Coronary artery (tissue), 2 donors: ENCODE results near the gene ATP5F1D.

Experiments used
- DNase-seq: peaks from one replicate; pipeline ENCODE4 v3.0.0-alpha.2; 2017; ENCODE audit warnings: low spot score
- H3K27ac ChIP-seq, 2 donors: fragments of 200-600 bp; sonication (generic); one replicate each; pipeline ENCODE4 v1.5.1; 2016 to 2019
- H3K4me3 ChIP-seq: fragments of 200-600 bp; sonication (generic); 2 replicates; pipeline ENCODE4 v1.5.1; 2016; ENCODE audit warnings: mild to moderate bottlenecking, moderate library complexity
- CTCF ChIP-seq: fragments of 200-600 bp; sonication (generic); IDR thresholded peaks from one replicate; pipeline ENCODE4 v1.5.1; 2019; ENCODE audit warnings: antibody characterized with exemption

ATP5F1D gene

GRCh38 chr19:1210227-1210538 is 31.4 kb upstream of the ATP5F1D start:
- no peak overlapping the region for H3K4me3 ChIP-seq
- no peak for TF ChIP-seq CTCF
- H3K27ac ChIP-seq: no peak overlapping the region
- no peak for DNase-seq

GRCh38 chr19:1211494-1212234 is 29.9 kb upstream of the ATP5F1D start:
- peak; percentile 70 for DNase-seq
- Histone ChIP-seq H3K4me3 (no peak overlapping the region), H3K27ac (no peak overlapping the region)
- no peak for TF ChIP-seq CTCF

GRCh38 chr19:1213391-1214286 is 27.9 kb upstream of the ATP5F1D start:
- peak; percentile 86 for DNase-seq
- Histone ChIP-seq H3K27ac (peak overlapping the region; percentile 82 to 93), H3K4me3 (peak overlapping the region; percentile 37)
- TF ChIP-seq CTCF: no peak

GRCh38 chr19:1214299-1214861 is 27.2 kb upstream of the ATP5F1D start:
- peak overlapping the region; percentile 37 for H3K4me3 ChIP-seq
- DNase-seq: no peak
- no peak for TF ChIP-seq CTCF
- H3K27ac ChIP-seq: peak overlapping the region; percentile 82 to 93

- DNase-seq: peak; percentile 93
- TF ChIP-seq CTCF: no peak
- peak overlapping the region; percentile 37 for H3K4me3 ChIP-seq
Observed at GRCh38 chr19:1214862-1215731, 26.5 kb upstream of the ATP5F1D start.

GRCh38 chr19:1216756-1217155 is 24.8 kb upstream of the ATP5F1D start:
- H3K4me3 ChIP-seq: no peak overlapping the region
- TF ChIP-seq CTCF: no peak
- H3K27ac ChIP-seq: peak overlapping the region; percentile 82 to 93
- no peak for DNase-seq

More at GRCh38 chr19:1214862-1215731, 26.5 kb upstream of the ATP5F1D start:
- H3K27ac ChIP-seq: peak overlapping the region; percentile 82 to 93
